ENCODE data around the gene KCNG2.

The KCNG2 gene

GRCh38 chr18:79884963-79885728 lies 87.4 kb downstream of the KCNG2 start:
- DNase-seq (ENCODE audit: low read depth): no peak

- no peak for DNase-seq (ENCODE audit: low read depth)
These were observed 89.7 kb downstream of the KCNG2 start for GRCh38 chr18:79887181-79888000.

- no peak for DNase-seq (ENCODE audit: low read depth)
These were observed 90.3 kb downstream of the KCNG2 start for GRCh38 chr18:79888016-79888415.

- DNase-seq (ENCODE audit: low read depth): no peak
These were observed 91.8 kb downstream of the KCNG2 start for GRCh38 chr18:79889569-79889968.

GRCh38 chr18:79890674-79891073 lies 92.9 kb downstream of the KCNG2 start:
- DNase-seq (ENCODE audit: low read depth): no peak

GRCh38 chr18:79896738-79897137 lies 99.0 kb downstream of the KCNG2 start:
- DNase-seq (ENCODE audit: low read depth): no peak

- no peak for DNase-seq (ENCODE audit: low read depth)
These were observed 100.3 kb downstream of the KCNG2 start for GRCh38 chr18:79897940-79898625.

GRCh38 chr18:79898952-79899608 lies 101.3 kb downstream of the KCNG2 start:
- DNase-seq (ENCODE audit: low read depth): no peak

GRCh38 chr18:79899609-79900445 lies 102.1 kb downstream of the KCNG2 start:
- DNase-seq (ENCODE audit: low read depth): no peak

- no peak for DNase-seq (ENCODE audit: low read depth)
These were observed 103.2 kb downstream of the KCNG2 start for GRCh38 chr18:79900610-79901570.

GRCh38 chr18:79901665-79902064 lies 103.9 kb downstream of the KCNG2 start:
- DNase-seq (ENCODE audit: low read depth): no peak

- DNase-seq (ENCODE audit: low read depth): no peak
These were observed 104.3 kb downstream of the KCNG2 start for GRCh38 chr18:79902075-79902474.

GRCh38 chr18:79902640-79903039 lies 104.9 kb downstream of the KCNG2 start:
- no peak for DNase-seq (ENCODE audit: low read depth)

GRCh38 chr18:79903071-79903635 lies 105.4 kb downstream of the KCNG2 start:
- no peak for DNase-seq (ENCODE audit: low read depth)

GRCh38 chr18:79903787-79904356 lies 106.1 kb downstream of the KCNG2 start:
- no peak for DNase-seq (ENCODE audit: low read depth)

- no peak for DNase-seq (ENCODE audit: low read depth)
These were observed 106.8 kb downstream of the KCNG2 start for GRCh38 chr18:79904357-79905147.

- no peak for DNase-seq (ENCODE audit: low read depth)
These were observed 107.7 kb downstream of the KCNG2 start for GRCh38 chr18:79905389-79905911.

GRCh38 chr18:79905993-79906392 lies 108.3 kb downstream of the KCNG2 start:
- DNase-seq (ENCODE audit: low read depth): no peak

Data from activated T-cell treated with anti-CD3 and anti-CD28 coated beads for 48 hours (primary cell).